Trophoblast cell (in vitro differentiated cells and primary cell): ENCODE measurements around the gene FGF22.

ENCODE experiments used
- DNase-seq, 2 donors: peaks; one replicate each; pipeline ENCODE4 v3.0.0-alpha.2; 2016
- H2AFZ ChIP-seq: 2 replicates; pipeline ENCODE4 v1.6.1; 2013; ENCODE audit warnings: low read length, moderate library complexity, mild to moderate bottlenecking; ENCODE audit not compliant: insufficient read depth, poor library complexity
- H2AK5ac ChIP-seq: 2 replicates; pipeline ENCODE4 v1.6.1; 2013; ENCODE audit warnings: mild to moderate bottlenecking, low read length
- H2BK120ac ChIP-seq: 2 replicates; pipeline ENCODE4 v1.6.1; 2013; ENCODE audit warnings: low read length, mild to moderate bottlenecking, moderate library complexity; ENCODE audit not compliant: insufficient read depth, poor library complexity
- H2BK12ac ChIP-seq: 2 replicates; pipeline ENCODE4 v1.6.1; 2013; ENCODE audit warnings: mild to moderate bottlenecking, low read length, moderate library complexity
- H2BK5ac ChIP-seq: 2 replicates; pipeline ENCODE4 v1.6.1; 2013; ENCODE audit warnings: low read length, low read depth, moderate library complexity, mild to moderate bottlenecking; ENCODE audit not compliant: poor library complexity
- H3K14ac ChIP-seq: 2 replicates; pipeline ENCODE4 v1.6.1; 2013; ENCODE audit warnings: mild to moderate bottlenecking, low read length
- H3K18ac ChIP-seq: 2 replicates; pipeline ENCODE4 v1.6.1; 2013; ENCODE audit warnings: mild to moderate bottlenecking, low read length
- H3K23ac ChIP-seq: 2 replicates; pipeline ENCODE4 v1.6.1; 2013; ENCODE audit warnings: low read length
- H3K27ac ChIP-seq: 2 replicates; pipeline ENCODE4 v1.5.1; 2013; ENCODE audit warnings: low read depth, mild to moderate bottlenecking, inconsistent platforms, low read length, moderate library complexity
- H3K27me3 ChIP-seq: 2 replicates; pipeline ENCODE4 v1.6.1; 2013; ENCODE audit warnings: inconsistent platforms, mild to moderate bottlenecking, low read length, moderate library complexity; ENCODE audit not compliant: insufficient read depth
- H3K36me3 ChIP-seq, 2 experiments: 1 replicate in 1 of 2; 2 replicates in 1 of 2; pipeline ENCODE4 v1.6.1; 2013; ENCODE audit warnings: low read length in 2 of 2, mild to moderate bottlenecking in 2 of 2, moderate library complexity in 1 of 2; ENCODE audit not compliant: insufficient read depth in 2 of 2, control insufficient read depth in 1 of 2
- H3K4ac ChIP-seq: 2 replicates; pipeline ENCODE4 v1.6.1; 2013; ENCODE audit warnings: low read depth, mild to moderate bottlenecking, low read length, moderate library complexity
- H3K4me1 ChIP-seq, 2 experiments: 1 replicate in 1 of 2; 2 replicates in 1 of 2; pipeline ENCODE4 v1.6.1; 2013; ENCODE audit warnings: low read length in 2 of 2, mild to moderate bottlenecking in 2 of 2, moderate library complexity in 1 of 2; ENCODE audit not compliant: insufficient read depth in 2 of 2, control insufficient read depth in 1 of 2
- H3K4me2 ChIP-seq: 2 replicates; pipeline ENCODE4 v1.6.1; 2013; ENCODE audit warnings: inconsistent platforms, mild to moderate bottlenecking, low read length, moderate library complexity
- H3K4me3 ChIP-seq: 2 replicates; pipeline ENCODE4 v1.5.1; 2013; ENCODE audit warnings: mild to moderate bottlenecking, low read depth, low read length, inconsistent platforms
- H3K79me1 ChIP-seq: one replicate; pipeline ENCODE4 v1.6.1; 2013; ENCODE audit warnings: low read length
- H3K79me2 ChIP-seq: 2 replicates; pipeline ENCODE4 v1.6.1; 2013; ENCODE audit warnings: low read length, mild to moderate bottlenecking; ENCODE audit not compliant: control insufficient read depth, insufficient read depth, poor library complexity
- H3K9ac ChIP-seq: 2 replicates; pipeline ENCODE4 v1.6.1; 2013; ENCODE audit warnings: mild to moderate bottlenecking, low read length
- H3K9me3 ChIP-seq: 2 replicates; pipeline ENCODE4 v1.6.1; 2013; ENCODE audit warnings: low read depth, mild to moderate bottlenecking, control low read depth, inconsistent platforms, low read length; ENCODE audit not compliant: insufficient read depth
- H4K12ac ChIP-seq: 2 replicates; pipeline ENCODE4 v1.6.1; 2013; ENCODE audit warnings: low read depth, mild to moderate bottlenecking, low read length, moderate library complexity
- H4K8ac ChIP-seq: 2 replicates; pipeline ENCODE4 v1.6.1; 2013; ENCODE audit warnings: low read depth, mild to moderate bottlenecking, low read length, moderate library complexity
- H4K91ac ChIP-seq: one replicate; pipeline ENCODE4 v1.6.1; 2013; ENCODE audit warnings: low read depth, mild to moderate bottlenecking, low read length, moderate library complexity
- WGBS: extraction: QIAGEN DNeasy Blood & Tissue Kit; methylation state at CpG from one replicate; pipeline ENCODE4 v1.1.7; 2013; ENCODE audit warnings: missing lambda C conversion rate; ENCODE audit not compliant: insufficient read length, insufficient coverage; ENCODE audit errors: extremely low coverage; 5-methylcytosine and 5-hydroxymethylcytosine counted together

Gene FGF22

GRCh38 chr19:670609-671075, 31.0 kb downstream of the FGF22 start:
- no peak overlapping the region for H2BK5ac ChIP-seq
- H3K14ac ChIP-seq, result no peak overlapping the region
- H2AK5ac ChIP-seq, result no peak overlapping the region
- peaks cover 8% of the 10 kb centered on the region for H3K9me3 ChIP-seq
- DNase-seq, result peak; percentile 71 to 80
- no peaks in the 10 kb centered on the region for H3K79me1 ChIP-seq
- no peak overlapping the region for H3K18ac ChIP-seq
- H3K27me3 ChIP-seq, result no peaks in the 10 kb centered on the region
- no peak overlapping the region for H3K23ac ChIP-seq
- no CpG with 5 or more reads among the region's 9 CpGs for WGBS
- H4K91ac ChIP-seq, result no peak overlapping the region
- no peak overlapping the region for H3K4ac ChIP-seq
- no peak overlapping the region for H3K9ac ChIP-seq
- no peak overlapping the region for H3K4me3 ChIP-seq
- no peaks in the 10 kb centered on the region for H3K79me2 ChIP-seq
- H3K27ac ChIP-seq, result no peak overlapping the region
- no peaks in the 10 kb centered on the region for H3K36me3 ChIP-seq
- H2BK120ac ChIP-seq, result no peak overlapping the region
- H4K8ac ChIP-seq, result no peak overlapping the region
- no peak overlapping the region for H3K4me2 ChIP-seq
- no peak overlapping the region for H2BK12ac ChIP-seq
- peaks cover 0 to 2% of the 10 kb centered on the region in 2 experiments for H3K4me1 ChIP-seq
- H2AFZ ChIP-seq, result no peak overlapping the region
- H4K12ac ChIP-seq, result no peak overlapping the region

GRCh38 chr19:674282-675151, 34.8 kb downstream of the FGF22 start:
- Histone ChIP-seq H3K4me2 (no peak overlapping the region), H4K8ac (no peak overlapping the region), H3K4me1 (peaks cover 13 to 25% of the 10 kb centered on the region in 2 experiments), H2AK5ac (no peak overlapping the region), H3K23ac (no peak overlapping the region), H3K79me2 (peaks cover 4% of the 10 kb centered on the region), H3K9me3 (peaks cover 3% of the 10 kb centered on the region), H2BK12ac (no peak overlapping the region), H3K14ac (no peak overlapping the region), H2AFZ (no peak overlapping the region), H3K4ac (no peak overlapping the region), H3K4me3 (no peak overlapping the region), H3K27me3 (no peaks in the 10 kb centered on the region), H4K12ac (no peak overlapping the region), H3K27ac (no peak overlapping the region), H3K36me3 (no peaks in the 10 kb centered on the region), H3K79me1 (peaks cover 10% of the 10 kb centered on the region), H2BK5ac (no peak overlapping the region), H3K18ac (no peak overlapping the region), H4K91ac (no peak overlapping the region), H3K9ac (no peak overlapping the region), H2BK120ac (no peak overlapping the region)
- DNase-seq, result no peak
- WGBS, result no CpG with 5 or more reads among the region's 38 CpGs

GRCh38 chr19:676007-676338, 36.3 kb downstream of the FGF22 start:
- no peak overlapping the region for H2BK5ac ChIP-seq
- no peak overlapping the region for H3K14ac ChIP-seq
- DNase-seq, result no peak
- no peak overlapping the region for H3K4ac ChIP-seq
- peak overlapping the region; percentile 24 for H3K4me2 ChIP-seq
- H3K23ac ChIP-seq, result no peak overlapping the region
- no peak overlapping the region for H3K27ac ChIP-seq
- H3K9ac ChIP-seq, result no peak overlapping the region
- H2AFZ ChIP-seq, result no peak overlapping the region
- H2BK12ac ChIP-seq, result no peak overlapping the region
- no peak overlapping the region for H2AK5ac ChIP-seq
- no peak overlapping the region for H4K12ac ChIP-seq
- peaks cover 3% of the 10 kb centered on the region for H3K9me3 ChIP-seq
- H4K8ac ChIP-seq, result no peak overlapping the region
- H3K18ac ChIP-seq, result no peak overlapping the region
- H3K4me3 ChIP-seq, result no peak overlapping the region
- H3K27me3 ChIP-seq, result no peaks in the 10 kb centered on the region
- H4K91ac ChIP-seq, result peak overlapping the region; percentile 15
- H3K4me1 ChIP-seq, result peaks cover 13 to 25% of the 10 kb centered on the region in 2 experiments
- WGBS, result no CpG with 5 or more reads among the region's 31 CpGs
- H3K36me3 ChIP-seq, result no peaks in the 10 kb centered on the region
- no peak overlapping the region for H2BK120ac ChIP-seq
- H3K79me2 ChIP-seq, result peaks cover 10% of the 10 kb centered on the region
- peaks cover 17% of the 10 kb centered on the region for H3K79me1 ChIP-seq

GRCh38 chr19:676339-677105, 36.8 kb downstream of the FGF22 start, which contains the start of gene FSTL3:
TSS of gene FSTL3 (plus strand) at chr19:676392. CDS start at chr19:676424, 32 bp downstream.
- Histone ChIP-seq H3K36me3 (no peaks in the 10 kb centered on the region), H3K4ac (peak within 1 kb of the TSS; percentile 1), H2AFZ (no peak within 1 kb of the TSS), H3K14ac (peak within 1 kb of the TSS; percentile 41), H3K9ac (peak within 1 kb of the TSS; percentile 11), H4K12ac (peak within 1 kb of the TSS; percentile 54), H3K4me2 (peak within 1 kb of the TSS; percentile 58), H3K79me1 (peaks cover 17% of the 10 kb centered on the region), H3K27me3 (no peaks in the 10 kb centered on the region), H3K27ac (no peak within 1 kb of the TSS), H2BK5ac (peak within 1 kb of the TSS; percentile 42), H3K9me3 (peaks cover 6% of the 10 kb centered on the region), H4K8ac (peak within 1 kb of the TSS; percentile 25), H4K91ac (peak within 1 kb of the TSS; percentile 90), H3K4me1 (peaks cover 13 to 25% of the 10 kb centered on the region in 2 experiments), H3K18ac (peak within 1 kb of the TSS; percentile 48), H2AK5ac (peak within 1 kb of the TSS; percentile 33), H3K79me2 (peaks cover 10% of the 10 kb centered on the region), H2BK12ac (peak within 1 kb of the TSS; percentile 67), H2BK120ac (peak within 1 kb of the TSS; percentile 67), H3K4me3 (peak within 1 kb of the TSS; percentile 16), H3K23ac (no peak within 1 kb of the TSS)
- WGBS, result no CpG with 5 or more reads among the region's 63 CpGs
- DNase-seq, result peak; percentile 45 to 66
